Large intestine (tissue), 3 donors: Measurements from ENCODE around the gene FER. TPM values are rescaled to one million over a fixed set of nuclear protein-coding genes. Genes with fewer than 3 reads are reported as not detected.

Source experiments
- DNase-seq, 2 donors: peaks; one replicate each; pipeline versions ENCODE4 v3.0.0 to v3.0.0-alpha.2; 2013
- H3K27ac ChIP-seq: one replicate; pipeline ENCODE4 v1.5.1; 2013; ENCODE audit warnings: low read length
- H3K27me3 ChIP-seq: 2 replicates; pipeline ENCODE4 v1.6.1; 2013; ENCODE audit warnings: low read length; ENCODE audit not compliant: control insufficient read depth, insufficient read depth
- H3K36me3 ChIP-seq: 2 replicates; pipeline ENCODE4 v1.6.1; 2013; ENCODE audit warnings: low read length; ENCODE audit not compliant: control insufficient read depth, insufficient read depth
- H3K4me1 ChIP-seq: one replicate; pipeline ENCODE4 v1.6.1; 2013; ENCODE audit warnings: low read length; ENCODE audit not compliant: control insufficient read depth, insufficient read depth
- H3K4me3 ChIP-seq: one replicate; pipeline ENCODE4 v1.5.1; 2013; ENCODE audit warnings: low read length
- H3K9me3 ChIP-seq: one replicate; pipeline ENCODE4 v1.6.1; 2013; ENCODE audit warnings: mild to moderate bottlenecking, low read depth, low read length, moderate library complexity; ENCODE audit not compliant: control insufficient read depth
- WGBS: methylation state at CpG from one replicate; pipeline ENCODE4 v1.1.5; 2013; ENCODE audit warnings: low lambda C conversion rate; ENCODE audit not compliant: insufficient coverage; 5-methylcytosine and 5-hydroxymethylcytosine counted together
- polyA plus RNA-seq: library from polyadenylated mRNA; unstranded; fragments of 120-200 nt; gene quantifications from one replicate; pipeline ENCODE4 v1.2.1, GENCODE V29; 2013

The FER gene
- polyA plus RNA-seq, 1 donor: 7.2 TPM

GRCh38 chr5:109218818-109219217, 471.1 kb downstream of the FER start:
- no peak overlapping the region for H3K4me3 ChIP-seq
- no peak for DNase-seq
- H3K27ac ChIP-seq: no peak overlapping the region
- H3K36me3 ChIP-seq: no peaks in the 10 kb centered on the region
- H3K27me3 ChIP-seq: no peaks in the 10 kb centered on the region
- 59% methylated on average over 2 of the region's 4 CpGs for WGBS
- H3K9me3 ChIP-seq: peaks cover 2% of the 10 kb centered on the region
- H3K4me1 ChIP-seq: no peaks in the 10 kb centered on the region

GRCh38 chr5:109223531-109223930, 475.8 kb downstream of the FER start:
- Histone ChIP-seq H3K4me3 (no peak overlapping the region), H3K27me3 (no peaks in the 10 kb centered on the region), H3K4me1 (no peaks in the 10 kb centered on the region), H3K36me3 (no peaks in the 10 kb centered on the region), H3K9me3 (no peaks in the 10 kb centered on the region), H3K27ac (no peak overlapping the region)
- DNase-seq: no peak
- WGBS: 93% methylated on average over 2 of the region's 9 CpGs

- no peaks in the 10 kb centered on the region for H3K36me3 ChIP-seq
- DNase-seq: no peak
- no peaks in the 10 kb centered on the region for H3K9me3 ChIP-seq
- no peak overlapping the region for H3K4me3 ChIP-seq
- H3K4me1 ChIP-seq: no peaks in the 10 kb centered on the region
- WGBS: 100% methylated on average over 1 of the region's 4 CpGs
- H3K27ac ChIP-seq: no peak overlapping the region
- H3K27me3 ChIP-seq: no peaks in the 10 kb centered on the region
Measured at GRCh38 chr5:109224276-109224882, 476.7 kb downstream of the FER start.

GRCh38 chr5:109225716-109226625, 478.3 kb downstream of the FER start:
- H3K36me3 ChIP-seq: no peaks in the 10 kb centered on the region
- no peak overlapping the region for H3K4me3 ChIP-seq
- H3K4me1 ChIP-seq: no peaks in the 10 kb centered on the region
- no CpG with 5 or more reads among the region's 11 CpGs for WGBS
- no peak overlapping the region for H3K27ac ChIP-seq
- H3K9me3 ChIP-seq: no peaks in the 10 kb centered on the region
- no peaks in the 10 kb centered on the region for H3K27me3 ChIP-seq
- no peak for DNase-seq

GRCh38 chr5:109230369-109230768, 482.7 kb downstream of the FER start:
- Histone ChIP-seq H3K9me3 (no peaks in the 10 kb centered on the region), H3K4me3 (no peak overlapping the region), H3K27ac (no peak overlapping the region), H3K36me3 (no peaks in the 10 kb centered on the region), H3K27me3 (no peaks in the 10 kb centered on the region), H3K4me1 (no peaks in the 10 kb centered on the region)
- no peak for DNase-seq
- 80% methylated on average over 1 of the region's 2 CpGs for WGBS

- WGBS: no CpG with 5 or more reads among the region's 2 CpGs
Measured at GRCh38 chr5:109231331-109231730, 483.6 kb downstream of the FER start.

GRCh38 chr5:109234381-109234780, 486.7 kb downstream of the FER start:
- DNase-seq: no peak
- H3K4me1 ChIP-seq: no peaks in the 10 kb centered on the region
- no peaks in the 10 kb centered on the region for H3K27me3 ChIP-seq
- H3K36me3 ChIP-seq: no peaks in the 10 kb centered on the region
- H3K27ac ChIP-seq: no peak overlapping the region
- no peak overlapping the region for H3K4me3 ChIP-seq
- H3K9me3 ChIP-seq: no peaks in the 10 kb centered on the region
- WGBS: no CpG with 5 or more reads among the region's 4 CpGs

More at GRCh38 chr5:109231331-109231730, 483.6 kb downstream of the FER start:
- Histone ChIP-seq H3K4me3 (no peak overlapping the region), H3K27ac (no peak overlapping the region), H3K4me1 (no peaks in the 10 kb centered on the region), H3K9me3 (no peaks in the 10 kb centered on the region), H3K27me3 (no peaks in the 10 kb centered on the region), H3K36me3 (no peaks in the 10 kb centered on the region)
- no peak for DNase-seq

GRCh38 chr5:109239456-109239855, 491.8 kb downstream of the FER start:
- no CpG with 5 or more reads among the region's 5 CpGs for WGBS

GRCh38 chr5:109242518-109242917, 494.8 kb downstream of the FER start:
- H3K27me3 ChIP-seq: no peaks in the 10 kb centered on the region
- DNase-seq: no peak
- H3K27ac ChIP-seq: no peak overlapping the region
- H3K9me3 ChIP-seq: peaks cover 3% of the 10 kb centered on the region
- H3K4me3 ChIP-seq: no peak overlapping the region
- no peaks in the 10 kb centered on the region for H3K36me3 ChIP-seq
- H3K4me1 ChIP-seq: no peaks in the 10 kb centered on the region

More at GRCh38 chr5:109239456-109239855, 491.8 kb downstream of the FER start:
- Histone ChIP-seq H3K9me3 (no peaks in the 10 kb centered on the region), H3K4me3 (no peak overlapping the region), H3K4me1 (no peaks in the 10 kb centered on the region), H3K27ac (no peak overlapping the region), H3K27me3 (no peaks in the 10 kb centered on the region), H3K36me3 (no peaks in the 10 kb centered on the region)
- DNase-seq: no peak

- Histone ChIP-seq H3K27me3 (no peaks in the 10 kb centered on the region), H3K4me3 (no peak overlapping the region), H3K4me1 (no peaks in the 10 kb centered on the region), H3K36me3 (no peaks in the 10 kb centered on the region), H3K9me3 (peaks cover 3% of the 10 kb centered on the region), H3K27ac (no peak overlapping the region)
- 75% methylated on average over 1 of the region's 2 CpGs for WGBS
- no peak for DNase-seq
Measured at GRCh38 chr5:109246395-109246794, 498.7 kb downstream of the FER start.
